Heart left ventricle (tissue), 13 donors: ENCODE data around the gene PUM1.

Source experiments
- CTCF ChIP-seq, 12 donors: fragments of 200-600 bp; sonication (generic) in 4 of 12; IDR thresholded peaks; one replicate each; pipeline versions ENCODE4 v1.5.0 to v1.8.0; 2018 to 2022; ENCODE audit warnings: antibody characterized with exemption in 12 of 12, mild to moderate bottlenecking in 5 of 12
- POLR2A ChIP-seq, 2 donors: fragments of 450-650 bp; IDR thresholded peaks; one replicate each; pipeline ENCODE4 v1.6.1; 2017; ENCODE audit warnings: antibody characterized with exemption in 2 of 2, mild to moderate bottlenecking in 2 of 2, moderate library complexity in 2 of 2
- donor health status: ischemic (EF 13 %, LVEDD 7.1; RV severe dilation, severe dysfunction).
- donor health status: DM: no; HTN: yes; CAD: no.
- donor health status: DM: no; HTN: no; CAD: no.
- donor health status: ischemic (EF 25% LVEDD 6.9; RV normal size, moderate dysfunction).
- donor health status: ischemic (EF 25% LVEDD 5.7; RV mildly dilated, moderate dysfunction).
- donor health status: ischemic (EF 35%, LVEDD 5.7; RV mildly dilated, moderate dysfunction).
- donor health status: nonischemic (EF 11% LVEDD 7.7; RV severe dilation, severe dysfunction).
- donor health status: DM: yes; HTN: yes; CAD: no.
- donor health status: PGD.
- donor health status: ischemic (EF 29% LVEDD 5.4; RV normal size, mild dysfunction).
- donor health status: nonischemic (EF 23%, LVEDD 6.1; RV moderate dilation, normal function).

- TF ChIP-seq CTCF (IDR thresholded peaks at IDR 0.05) (no peak), POLR2A (IDR thresholded peaks at IDR 0.05) (no peak)
Measured at GRCh38 chr1:31095298-31095981, 29.9 kb upstream of the PUM1 start.
